ENCODE measurements around the gene GJA9.
A peak's percentile ranks its signal among the peaks of the same experiment; 100 is the strongest.

The GJA9 gene

GRCh38 chr1:38888423-38889333, 7.3 kb upstream of the GJA9 start:
- TF ChIP-seq CTCF (IDR thresholded peaks at IDR 0.05; ENCODE audit: poor library complexity, severe bottlenecking), result no peak
- no peak for ATAC-seq (ENCODE audit: low read depth)

GRCh38 chr1:38885092-38885491, 3.7 kb upstream of the GJA9 start:
- no peaks in the 10 kb centered on the region for H3K9me3 ChIP-seq (ENCODE audit: severe bottlenecking)
- H3K27ac ChIP-seq (ENCODE audit: poor library complexity, severe bottlenecking), result no peak overlapping the region
- no peaks in the 10 kb centered on the region for H3K27me3 ChIP-seq (ENCODE audit: insufficient read depth, poor library complexity, severe bottlenecking)
- no peaks in the 10 kb centered on the region for H3K4me1 ChIP-seq (ENCODE audit: insufficient read depth, poor library complexity, severe bottlenecking)
- TF ChIP-seq CTCF (IDR thresholded peaks at IDR 0.05; ENCODE audit: poor library complexity, severe bottlenecking), result no peak
- no peaks in the 10 kb centered on the region; the same call in 1 of the 2 replicates for H3K36me3 ChIP-seq (ENCODE audit: low read depth)
- ATAC-seq (ENCODE audit: low read depth), result no peak
- H3K4me3 ChIP-seq (ENCODE audit: severe bottlenecking), result no peak overlapping the region
- DNase-seq (ENCODE audit: low spot score), result no peak

More at GRCh38 chr1:38888423-38889333, 7.3 kb upstream of the GJA9 start:
- no peaks in the 10 kb centered on the region for H3K4me1 ChIP-seq (ENCODE audit: insufficient read depth, poor library complexity, severe bottlenecking)
- H3K27ac ChIP-seq (ENCODE audit: poor library complexity, severe bottlenecking), result no peak overlapping the region
- no peaks in the 10 kb centered on the region for H3K9me3 ChIP-seq (ENCODE audit: severe bottlenecking)
- no peaks in the 10 kb centered on the region for H3K27me3 ChIP-seq (ENCODE audit: insufficient read depth, poor library complexity, severe bottlenecking)
- no peak for DNase-seq (ENCODE audit: low spot score)
- H3K36me3 ChIP-seq (ENCODE audit: low read depth), result no peaks in the 10 kb centered on the region
- H3K4me3 ChIP-seq (ENCODE audit: severe bottlenecking), result no peak overlapping the region

GRCh38 chr1:38875811-38876210, 5.6 kb downstream of the GJA9 start:
- TF ChIP-seq CTCF (IDR thresholded peaks at IDR 0.05; ENCODE audit: poor library complexity, severe bottlenecking), result no peak
- DNase-seq (ENCODE audit: low spot score) (no peak), ATAC-seq (ENCODE audit: low read depth) (no peak)
- Histone ChIP-seq H3K4me3 (ENCODE audit: severe bottlenecking) (no peak overlapping the region), H3K9me3 (ENCODE audit: severe bottlenecking) (no peaks in the 10 kb centered on the region), H3K27me3 (ENCODE audit: insufficient read depth, poor library complexity, severe bottlenecking) (no peaks in the 10 kb centered on the region), H3K27ac (ENCODE audit: poor library complexity, severe bottlenecking) (no peak overlapping the region), H3K36me3 (ENCODE audit: low read depth) (no peaks in the 10 kb centered on the region; the same call in 1 of the 2 replicates), H3K4me1 (ENCODE audit: insufficient read depth, poor library complexity, severe bottlenecking) (peaks cover 5% of the 10 kb centered on the region)

GRCh38 chr1:38873027-38873969, 8.1 kb downstream of the GJA9 start, which contains the start of gene MYCBP:
MYCBP (minus strand) TSS chr1:38873348; CDS start chr1:38873305, 43 bp downstream.
- no peak for TF ChIP-seq CTCF (IDR thresholded peaks at IDR 0.05; ENCODE audit: poor library complexity, severe bottlenecking)
- no peaks in the 10 kb centered on the region for H3K27me3 ChIP-seq (ENCODE audit: insufficient read depth, poor library complexity, severe bottlenecking)

More at GRCh38 chr1:38873027-38873969, 8.1 kb downstream of the GJA9 start, which contains the start of gene MYCBP:
- Histone ChIP-seq H3K27ac (ENCODE audit: poor library complexity, severe bottlenecking) (peak within 1 kb of the TSS; percentile 21), H3K9me3 (ENCODE audit: severe bottlenecking) (no peaks in the 10 kb centered on the region), H3K36me3 (ENCODE audit: low read depth) (no peaks in the 10 kb centered on the region), H3K4me1 (ENCODE audit: insufficient read depth, poor library complexity, severe bottlenecking) (peaks cover 5% of the 10 kb centered on the region), H3K4me3 (ENCODE audit: severe bottlenecking) (peak within 1 kb of the TSS; percentile 84)
- DNase-seq (ENCODE audit: low spot score) (peak; percentile 94), ATAC-seq (ENCODE audit: low read depth) (peak; percentile 99)
